Spleen (tissue), 7 donors: ENCODE results near the gene WDR26.

Experiments used
- CTCF ChIP-seq, 11 experiments: fragments of 200-600 bp in 7 of 11; fragments of 450-650 bp in 4 of 11; sonication (generic) in 4 of 11; IDR thresholded peaks in 8 of 11; conservative IDR thresholded peaks in 3 of 11; 1 replicate in 7 of 11; 2 replicates in 4 of 11; pipeline versions ENCODE4 v1.4.0 to v1.8.0; 2016 to 2021; ENCODE audit warnings: antibody characterized with exemption in 11 of 11, inconsistent platforms in 4 of 11, mild to moderate bottlenecking in 1 of 11
- POLR2A ChIP-seq, 3 donors: fragments of 450-650 bp; IDR thresholded peaks; one replicate each; pipeline ENCODE4 v1.5.1; 2017; ENCODE audit warnings: antibody characterized with exemption in 3 of 3, mild to moderate bottlenecking in 1 of 3
- POLR2AphosphoS5 ChIP-seq, 3 donors: sonication (generic); formaldehyde crosslinking; IDR thresholded peaks; one replicate each; pipeline ENCODE4 v1.5.1; 2017; ENCODE audit warnings: antibody characterized with exemption in 3 of 3
- donor health status: DM: no; HTN: no; CAD: no; lungs with moderate emphysema.
- donor health status: DM: no; HTN: no; CAD: no.
- donor health status: DM: no; HTN: no; CAD: no.

GRCh38 chr1:224481601-224482000 is 47.0 kb upstream of the WDR26 start:
- no peak for TF ChIP-seq POLR2AphosphoS5 (IDR thresholded peaks at IDR 0.05)
- TF ChIP-seq CTCF (IDR thresholded peaks at IDR 0.05 in 8 of 11, conservative IDR thresholded peaks at IDR 0.05 in 3 of 11) = no peak
- TF ChIP-seq POLR2A (IDR thresholded peaks at IDR 0.05) = no peak
